ENCODE results near the gene NSF.
"Not testable (repeated sequence)": the region's sequence is repeated elsewhere in the genome, so short reads cannot be mapped to it uniquely, and the experiment has no call there.

DNA sequence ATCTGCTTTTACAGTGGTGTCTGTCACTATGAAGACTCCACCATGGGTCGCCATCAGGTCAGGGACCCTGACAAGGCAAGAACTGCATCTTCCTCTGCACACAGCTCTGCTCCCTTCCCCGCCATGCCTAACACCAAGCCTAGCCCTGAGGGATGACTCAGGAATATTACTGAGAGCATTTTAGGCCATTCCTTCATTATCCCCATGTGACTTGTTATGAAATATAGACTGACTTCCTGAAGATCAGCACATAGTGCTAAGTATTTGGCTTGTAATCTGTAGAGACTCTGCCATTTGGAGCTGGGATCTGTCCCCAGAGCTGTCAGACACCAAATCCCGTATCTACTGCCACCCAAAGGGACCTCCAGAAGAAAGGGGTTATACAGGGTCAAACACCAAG lies 30.4 kb upstream of the NSF start:
- not testable (repeated sequence) for TF ChIP-seq ZNF639 (tag by site-specific recombination; IDR thresholded peaks at IDR 0.05); ZNF114 (tag by site-specific recombination; IDR thresholded peaks at IDR 0.05); ZBTB7A (tag by site-specific recombination; IDR thresholded peaks at IDR 0.05; ENCODE audit: low read depth); ZNF529 (tag by site-specific recombination; IDR thresholded peaks at IDR 0.05; ENCODE audit: insufficient replicate concordance); ZBTB21 (tag by site-specific recombination; IDR thresholded peaks at IDR 0.05); ZNF624 (tag by site-specific recombination; IDR thresholded peaks at IDR 0.05); ZNF239 (tag by site-specific recombination; IDR thresholded peaks at IDR 0.05); ZNF138 (tag by site-specific recombination; IDR thresholded peaks at IDR 0.05; ENCODE audit: borderline replicate concordance); ZEB2 (tag by site-specific recombination; IDR thresholded peaks at IDR 0.05); MYNN (tag by site-specific recombination; IDR thresholded peaks at IDR 0.05; ENCODE audit: borderline replicate concordance)
- TF ChIP-seq, protein P1, sequence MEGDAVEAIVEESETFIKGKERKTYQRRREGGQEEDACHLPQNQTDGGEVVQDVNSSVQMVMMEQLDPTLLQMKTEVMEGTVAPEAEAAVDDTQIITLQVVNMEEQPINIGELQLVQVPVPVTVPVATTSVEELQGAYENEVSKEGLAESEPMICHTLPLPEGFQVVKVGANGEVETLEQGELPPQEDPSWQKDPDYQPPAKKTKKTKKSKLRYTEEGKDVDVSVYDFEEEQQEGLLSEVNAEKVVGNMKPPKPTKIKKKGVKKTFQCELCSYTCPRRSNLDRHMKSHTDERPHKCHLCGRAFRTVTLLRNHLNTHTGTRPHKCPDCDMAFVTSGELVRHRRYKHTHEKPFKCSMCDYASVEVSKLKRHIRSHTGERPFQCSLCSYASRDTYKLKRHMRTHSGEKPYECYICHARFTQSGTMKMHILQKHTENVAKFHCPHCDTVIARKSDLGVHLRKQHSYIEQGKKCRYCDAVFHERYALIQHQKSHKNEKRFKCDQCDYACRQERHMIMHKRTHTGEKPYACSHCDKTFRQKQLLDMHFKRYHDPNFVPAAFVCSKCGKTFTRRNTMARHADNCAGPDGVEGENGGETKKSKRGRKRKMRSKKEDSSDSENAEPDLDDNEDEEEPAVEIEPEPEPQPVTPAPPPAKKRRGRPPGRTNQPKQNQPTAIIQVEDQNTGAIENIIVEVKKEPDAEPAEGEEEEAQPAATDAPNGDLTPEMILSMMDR (tag by site-specific recombination; IDR thresholded peaks at IDR 0.05), result not testable (repeated sequence)
- TF ChIP-seq, protein P2, sequence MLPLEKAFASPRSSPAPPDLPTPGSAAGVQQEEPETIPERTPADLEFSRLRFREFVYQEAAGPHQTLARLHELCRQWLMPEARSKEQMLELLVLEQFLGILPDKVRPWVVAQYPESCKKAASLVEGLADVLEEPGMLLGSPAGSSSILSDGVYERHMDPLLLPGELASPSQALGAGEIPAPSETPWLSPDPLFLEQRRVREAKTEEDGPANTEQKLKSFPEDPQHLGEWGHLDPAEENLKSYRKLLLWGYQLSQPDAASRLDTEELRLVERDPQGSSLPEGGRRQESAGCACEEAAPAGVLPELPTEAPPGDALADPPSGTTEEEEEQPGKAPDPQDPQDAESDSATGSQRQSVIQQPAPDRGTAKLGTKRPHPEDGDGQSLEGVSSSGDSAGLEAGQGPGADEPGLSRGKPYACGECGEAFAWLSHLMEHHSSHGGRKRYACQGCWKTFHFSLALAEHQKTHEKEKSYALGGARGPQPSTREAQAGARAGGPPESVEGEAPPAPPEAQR (tag by site-specific recombination; IDR thresholded peaks at IDR 0.05), result not testable (repeated sequence)
